ENCODE data around the gene CERCAM.

CERCAM gene

GRCh38 chr9:128428644-128429512 is 8.2 kb downstream of the CERCAM start:
- no peak for TF ChIP-seq CTCF (IDR thresholded peaks at IDR 0.05; ENCODE audit: low read depth, low read length, missing control alignments)
- no peak for DNase-seq (ENCODE audit: low read depth)
- no peak overlapping the region for H3K4me3 ChIP-seq (ENCODE audit: low read depth, low read length)

- DNase-seq (ENCODE audit: low read depth) = no peak
- TF ChIP-seq CTCF (IDR thresholded peaks at IDR 0.05; ENCODE audit: low read depth, low read length, missing control alignments) = no peak
- H3K4me3 ChIP-seq (ENCODE audit: low read depth, low read length) = no peak overlapping the region
Measured at GRCh38 chr9:128429513-128430086, 8.9 kb downstream of the CERCAM start.

GRCh38 chr9:128431207-128431606 is 10.6 kb downstream of the CERCAM start:
- no peak for TF ChIP-seq CTCF (IDR thresholded peaks at IDR 0.05; ENCODE audit: low read depth, low read length, missing control alignments)
- H3K4me3 ChIP-seq (ENCODE audit: low read depth, low read length) = no peak overlapping the region
- DNase-seq (ENCODE audit: low read depth) = no peak

- no peak overlapping the region for H3K4me3 ChIP-seq (ENCODE audit: low read depth, low read length)
- no peak for DNase-seq (ENCODE audit: low read depth)
- TF ChIP-seq CTCF (IDR thresholded peaks at IDR 0.05; ENCODE audit: low read depth, low read length, missing control alignments) = no peak
Measured at GRCh38 chr9:128434340-128434739, 13.7 kb downstream of the CERCAM start.

GRCh38 chr9:128435611-128436010 is 15.0 kb downstream of the CERCAM start:
- TF ChIP-seq CTCF (IDR thresholded peaks at IDR 0.05; ENCODE audit: low read depth, low read length, missing control alignments) = no peak
- DNase-seq (ENCODE audit: low read depth) = no peak

GRCh38 chr9:128438343-128439109 is 17.9 kb downstream of the CERCAM start:
- peak; percentile 16 for DNase-seq (ENCODE audit: low read depth)
- no peak overlapping the region for H3K4me3 ChIP-seq (ENCODE audit: low read depth, low read length)
- TF ChIP-seq CTCF (IDR thresholded peaks at IDR 0.05; ENCODE audit: low read depth, low read length, missing control alignments) = peak; percentile 98

More at GRCh38 chr9:128435611-128436010, 15.0 kb downstream of the CERCAM start:
- no peak overlapping the region for H3K4me3 ChIP-seq (ENCODE audit: low read depth, low read length)
